SIG-M5 (cell line): ENCODE data around the gene CCDC28B.

ENCODE experiments used
- DNase-seq: peaks from one replicate; lab custom pipeline; 2025; lab: John Stamatoyannopoulos, UW

Gene CCDC28B

GRCh38 chr1:32221980-32222755 lies 21.8 kb downstream of the CCDC28B start, which contains the start of the genes EIF3I and TMEM234:
Gene EIF3I (plus strand): TSS chr1:32222407. CDS start chr1:32222442, 35 bp downstream.
Gene TMEM234 (minus strand): TSS chr1:32222353. CDS start chr1:32222322, 31 bp downstream.
- DNase-seq = peak; percentile 31

DNA sequence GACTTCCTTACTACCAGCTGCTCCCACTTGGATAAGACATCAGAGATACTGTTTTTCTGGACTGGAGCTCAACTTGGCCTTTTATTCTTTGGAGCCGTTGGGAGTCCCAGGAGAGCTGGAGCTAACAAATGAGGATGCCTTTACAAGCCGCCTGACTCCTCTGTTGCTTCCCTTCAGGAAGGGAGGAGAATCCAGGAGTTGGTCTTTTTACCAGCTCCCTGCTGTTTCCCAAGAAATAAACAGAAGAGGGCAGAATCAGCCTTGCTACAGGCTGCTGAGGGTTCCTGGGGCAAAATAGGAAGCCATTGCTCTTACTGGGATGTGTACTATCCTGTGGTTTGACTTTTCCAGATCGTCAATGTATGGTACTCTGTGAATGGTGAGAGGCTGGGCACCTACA lies 23.3 kb downstream of the CCDC28B start:
- DNase-seq = no peak

GRCh38 chr1:32224285-32224684 lies 23.9 kb downstream of the CCDC28B start:
- DNase-seq = no peak

DNA sequence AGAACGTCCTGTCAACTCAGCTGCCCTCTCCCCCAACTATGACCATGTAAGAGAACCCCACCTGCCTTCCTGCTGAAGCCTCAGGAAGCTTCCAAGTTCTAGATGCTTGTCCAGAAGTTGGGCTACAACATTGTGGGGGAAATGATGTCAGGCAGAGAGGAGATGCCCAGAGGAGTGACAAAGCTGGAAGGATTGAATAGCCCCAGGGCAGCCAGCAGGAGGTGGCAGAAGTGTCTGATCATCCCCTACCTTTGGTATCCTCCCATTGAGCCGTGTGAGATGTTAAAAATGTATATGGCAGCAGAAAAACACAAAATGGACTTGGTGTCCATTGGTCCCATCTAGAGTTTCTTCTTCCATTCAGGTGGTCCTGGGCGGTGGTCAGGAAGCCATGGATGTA lies 28.4 kb downstream of the CCDC28B start:
- DNase-seq = no peak

- no peak for DNase-seq
Observed at GRCh38 chr1:32231843-32232432, 31.5 kb downstream of the CCDC28B start.

DNA sequence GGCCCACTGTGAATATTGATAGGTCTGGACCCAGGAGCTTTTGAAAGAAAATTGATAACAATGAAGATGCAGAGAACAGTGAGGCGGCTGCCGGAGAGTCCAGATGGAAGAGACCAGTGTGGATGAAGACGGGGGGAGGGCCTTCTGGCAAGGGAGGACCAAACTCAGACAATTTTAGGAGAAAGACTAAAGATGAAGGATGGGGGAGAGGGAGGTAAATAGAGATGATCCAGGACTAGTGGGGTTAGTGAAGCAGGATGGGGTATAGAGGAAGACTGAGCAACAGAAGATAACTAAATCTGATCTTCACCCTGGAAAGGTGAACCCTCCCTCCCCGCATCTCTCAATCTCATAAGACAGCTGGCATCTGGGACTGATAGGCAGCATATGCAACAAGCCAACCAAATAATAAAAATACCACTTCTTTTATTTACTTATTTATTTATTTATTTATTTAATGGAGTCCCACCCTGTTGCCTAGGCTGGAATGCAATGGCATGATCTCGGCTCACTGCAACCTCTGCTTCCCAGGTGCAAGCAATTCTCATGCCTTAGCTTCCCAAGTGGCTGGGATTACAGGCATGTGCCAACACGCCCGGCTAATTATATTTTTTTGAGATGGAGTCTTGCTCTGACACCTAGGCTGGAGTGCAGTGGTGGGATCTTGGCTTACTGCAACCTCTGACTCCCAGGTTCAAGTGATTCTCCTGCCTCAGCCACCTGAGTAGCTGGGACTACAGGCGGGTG lies 32.3 kb downstream of the CCDC28B start:
- no peak for DNase-seq

- DNase-seq = no peak
Observed at GRCh38 chr1:32234792-32235191, 34.4 kb downstream of the CCDC28B start.

DNA sequence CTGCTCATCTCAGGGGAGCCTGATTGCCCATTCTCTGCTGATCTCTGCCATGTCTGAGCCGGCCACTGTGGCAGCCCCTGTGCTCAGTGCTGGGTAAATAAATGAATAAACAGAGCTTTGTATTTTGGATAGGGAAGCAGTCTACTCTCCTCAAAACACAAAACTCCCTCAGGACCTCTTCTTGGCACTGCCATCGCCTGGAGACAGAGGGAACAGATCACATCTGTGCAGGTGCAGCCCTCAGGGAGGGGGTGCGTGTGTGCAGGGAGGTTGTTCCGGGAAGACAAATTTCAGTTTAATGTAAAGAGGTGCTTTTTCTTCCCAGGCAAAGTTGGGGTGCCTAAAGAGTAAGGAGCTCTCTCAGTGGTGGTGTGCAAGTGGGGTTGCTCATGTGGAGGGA lies 38.9 kb downstream of the CCDC28B start:
- DNase-seq = no peak

GRCh38 chr1:32239790-32240139 lies 39.4 kb downstream of the CCDC28B start:
- no peak for DNase-seq

GRCh38 chr1:32240140-32240951 lies 40.0 kb downstream of the CCDC28B start:
- DNase-seq = no peak

- DNase-seq = no peak
Observed at GRCh38 chr1:32241001-32241763, 40.8 kb downstream of the CCDC28B start.

DNA sequence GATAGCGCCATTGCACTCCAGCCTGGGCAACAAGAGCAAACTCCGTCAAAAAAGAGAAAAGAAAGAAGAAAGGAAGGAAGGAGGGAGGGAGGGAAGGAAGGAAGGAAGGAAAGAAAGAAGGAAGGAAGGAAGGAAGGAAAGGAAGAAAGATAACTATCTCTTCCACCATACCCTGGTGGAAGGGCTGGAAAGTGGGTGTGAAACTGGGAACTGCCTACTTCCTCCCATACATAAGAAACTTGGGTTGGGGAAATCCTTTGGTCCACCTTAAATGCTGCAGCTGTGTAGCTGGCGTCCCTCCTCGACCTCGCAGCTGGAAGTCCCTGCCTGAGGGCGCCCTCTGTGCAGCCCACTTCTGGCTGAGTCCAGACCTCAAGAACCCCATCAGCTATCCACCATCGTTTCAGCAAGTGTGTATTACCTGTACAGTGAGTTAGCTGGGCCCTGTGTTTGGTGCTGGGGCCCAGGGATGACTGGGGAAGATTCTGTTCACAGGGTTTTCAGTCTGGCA lies 42.0 kb downstream of the CCDC28B start:
- no peak for DNase-seq

DNA sequence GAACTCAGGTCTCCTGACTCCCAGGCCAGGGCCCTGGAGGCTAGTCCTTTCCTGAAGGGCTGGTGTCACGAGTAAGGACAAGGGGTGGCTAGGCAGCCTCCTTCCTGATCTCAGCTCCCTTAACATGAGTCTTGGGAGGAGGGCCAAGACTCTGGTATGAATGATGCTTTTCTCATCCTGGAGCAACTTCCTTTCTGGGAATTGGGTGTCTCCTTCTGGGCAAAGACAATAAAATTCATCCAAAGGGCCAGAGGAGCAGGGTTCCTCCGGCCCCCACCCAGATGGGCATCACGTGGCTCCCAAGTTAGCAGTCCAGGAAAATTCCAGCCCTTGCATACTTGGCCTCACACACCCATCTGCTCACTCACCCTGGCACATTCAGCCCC lies 46.5 kb downstream of the CCDC28B start, which contains the start of gene FAM167B:
FAM167B (plus strand) TSS at position 335 of the 386 bp plus-strand sequence. CDS start 200 bp downstream, outside the sequence.
- DNase-seq = no peak

- no peak for DNase-seq
Observed at GRCh38 chr1:32247452-32247851, 47.1 kb downstream of the CCDC28B start.

- DNase-seq = no peak
Observed at GRCh38 chr1:32247983-32248889, 47.8 kb downstream of the CCDC28B start.

GRCh38 chr1:32249831-32250525 lies 49.6 kb downstream of the CCDC28B start:
- no peak for DNase-seq

DNA sequence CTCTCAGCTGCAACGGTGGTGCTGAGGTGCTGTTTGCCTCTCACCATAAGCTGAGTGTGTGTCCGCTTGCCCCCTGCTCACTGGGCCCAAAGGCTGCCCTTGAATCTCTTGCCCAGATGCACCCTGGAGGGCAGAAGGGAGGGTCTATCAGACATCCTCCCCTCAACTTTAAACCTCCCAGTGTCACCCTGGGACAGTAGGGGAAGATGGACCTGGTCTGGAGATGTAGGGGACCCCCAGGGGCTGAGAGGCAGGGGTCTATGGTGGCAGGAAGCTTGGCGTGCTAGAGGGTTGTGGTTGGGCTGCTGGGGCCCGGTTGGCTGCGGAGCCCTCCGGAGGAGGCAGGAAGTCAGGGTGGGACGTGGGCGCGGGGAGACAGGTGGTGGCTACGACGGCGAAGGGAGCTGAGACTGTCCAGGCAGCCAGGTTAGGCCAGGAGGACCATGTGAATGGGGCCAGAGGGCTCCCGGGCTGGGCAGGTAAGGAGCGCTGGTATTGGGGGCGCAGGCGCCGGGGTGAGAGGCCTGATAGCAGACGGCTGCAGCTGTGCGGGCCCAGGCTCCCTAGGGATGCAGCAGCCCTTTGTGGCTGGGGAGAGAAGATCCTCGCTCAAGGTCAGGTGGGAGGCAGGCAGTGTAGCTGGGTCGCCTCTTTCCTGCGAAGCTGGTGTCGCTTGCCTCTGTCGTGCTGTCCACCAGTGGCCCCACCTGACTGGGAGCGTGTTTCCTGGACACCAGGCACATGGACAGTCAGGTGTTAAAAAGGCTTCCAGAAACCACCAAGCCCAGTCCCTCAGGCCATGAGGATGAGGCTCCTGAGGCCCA lies 50.7 kb downstream of the CCDC28B start, which contains the start of gene LCK:
LCK (plus strand) TSS at position 373 of the 824 bp plus-strand sequence. CDS start 23,065 bp downstream, outside the sequence.
- DNase-seq = no peak
